Choroid plexus epithelial cell (primary cell): ENCODE results near the gene ARHGAP4.

Source experiments
- DNase-seq: peaks from one replicate; pipeline ENCODE4 v3.0.0-alpha.2; 2010; ENCODE audit warnings: low read depth
- H3K4me3 ChIP-seq: 2 replicates; pipeline ENCODE4 v1.5.1; 2011; ENCODE audit warnings: low read depth, mild to moderate bottlenecking, control low read depth, low read length, moderate library complexity
- TF ChIP-seq, protein P1 (sequence below): conservative IDR thresholded peaks from 2 replicates; pipeline ENCODE4 v1.5.1; 2011; ENCODE audit warnings: low read depth, mild to moderate bottlenecking, control low read depth, inconsistent platforms, low read length, moderate library complexity

The ARHGAP4 gene

GRCh38 chrX:153930011-153930910, 4.2 kb upstream of the ARHGAP4 start:
- no peak overlapping the region for H3K4me3 ChIP-seq
- TF ChIP-seq, protein P1, sequence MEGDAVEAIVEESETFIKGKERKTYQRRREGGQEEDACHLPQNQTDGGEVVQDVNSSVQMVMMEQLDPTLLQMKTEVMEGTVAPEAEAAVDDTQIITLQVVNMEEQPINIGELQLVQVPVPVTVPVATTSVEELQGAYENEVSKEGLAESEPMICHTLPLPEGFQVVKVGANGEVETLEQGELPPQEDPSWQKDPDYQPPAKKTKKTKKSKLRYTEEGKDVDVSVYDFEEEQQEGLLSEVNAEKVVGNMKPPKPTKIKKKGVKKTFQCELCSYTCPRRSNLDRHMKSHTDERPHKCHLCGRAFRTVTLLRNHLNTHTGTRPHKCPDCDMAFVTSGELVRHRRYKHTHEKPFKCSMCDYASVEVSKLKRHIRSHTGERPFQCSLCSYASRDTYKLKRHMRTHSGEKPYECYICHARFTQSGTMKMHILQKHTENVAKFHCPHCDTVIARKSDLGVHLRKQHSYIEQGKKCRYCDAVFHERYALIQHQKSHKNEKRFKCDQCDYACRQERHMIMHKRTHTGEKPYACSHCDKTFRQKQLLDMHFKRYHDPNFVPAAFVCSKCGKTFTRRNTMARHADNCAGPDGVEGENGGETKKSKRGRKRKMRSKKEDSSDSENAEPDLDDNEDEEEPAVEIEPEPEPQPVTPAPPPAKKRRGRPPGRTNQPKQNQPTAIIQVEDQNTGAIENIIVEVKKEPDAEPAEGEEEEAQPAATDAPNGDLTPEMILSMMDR: no peak
- no peak for DNase-seq

- H3K4me3 ChIP-seq: no peak overlapping the region
- TF ChIP-seq, protein P1: no peak
- no peak for DNase-seq
Observed at GRCh38 chrX:153929576-153929975, 3.5 kb upstream of the ARHGAP4 start.

GRCh38 chrX:153928846-153929245, 2.8 kb upstream of the ARHGAP4 start:
- no peak for DNase-seq
- TF ChIP-seq, protein P1: no peak
- no peak overlapping the region for H3K4me3 ChIP-seq

DNA sequence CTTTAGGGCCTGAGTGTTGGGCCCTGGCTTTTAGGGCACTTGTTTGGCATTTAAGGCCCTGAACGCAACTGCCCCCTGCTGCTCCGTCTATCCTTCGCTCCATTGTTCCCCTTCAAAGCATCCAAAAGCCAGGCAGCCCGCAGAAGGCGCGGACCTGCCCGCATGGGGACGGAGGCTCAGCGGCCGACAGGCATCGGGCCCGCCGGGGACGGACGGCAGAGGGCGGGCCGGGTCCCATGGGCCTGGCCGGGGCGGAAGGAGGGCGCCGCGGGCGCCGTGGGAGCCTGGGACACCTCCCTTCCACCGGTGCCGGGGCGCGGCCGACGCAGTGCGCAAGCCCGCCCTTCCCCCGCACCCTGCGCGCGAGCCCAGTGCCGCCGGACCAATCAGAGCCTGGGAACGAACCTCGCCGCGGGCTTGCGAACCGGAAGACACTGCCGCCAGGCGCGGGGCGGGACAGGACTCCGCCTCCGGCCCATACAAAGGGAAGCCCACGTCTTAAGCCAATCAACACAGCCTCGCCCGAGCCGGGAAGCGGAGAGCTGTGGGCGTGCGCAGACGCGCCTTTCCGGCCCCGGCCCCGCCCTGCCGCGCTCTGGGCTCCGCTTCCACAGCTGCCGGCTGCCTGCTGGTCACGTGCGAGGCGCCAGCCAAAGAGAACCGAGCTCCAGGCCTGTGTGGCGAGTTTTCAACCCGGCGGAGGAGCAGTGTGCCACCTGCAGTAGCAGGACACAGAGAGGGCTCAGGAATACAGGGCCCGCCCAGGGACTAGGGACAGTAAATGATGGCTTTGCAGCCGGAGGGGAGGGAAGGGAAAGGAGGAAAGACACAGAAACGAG, 2.1 kb upstream of the ARHGAP4 start:
- peak; percentile 99 for DNase-seq
- TF ChIP-seq, protein P1: peak; percentile 13
- peak overlapping the region; percentile 67 for H3K4me3 ChIP-seq

DNA sequence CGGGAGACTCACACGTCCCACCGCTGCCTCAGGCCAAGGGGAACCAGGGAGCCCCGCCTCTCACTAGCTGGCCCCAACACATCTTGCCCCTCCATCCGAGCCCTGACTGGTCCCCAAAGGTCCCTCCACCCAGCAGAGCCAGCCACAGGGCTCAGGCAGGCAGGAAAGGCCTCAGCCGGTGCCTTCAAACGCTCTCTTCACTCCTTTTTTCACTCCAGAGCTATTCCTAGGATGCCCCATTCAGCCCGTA, 1.5 kb upstream of the ARHGAP4 start:
- TF ChIP-seq, protein P1: no peak
- H3K4me3 ChIP-seq: peak overlapping the region; percentile 67
- DNase-seq: no peak

- DNase-seq: peak; percentile 18
- TF ChIP-seq, protein P1: no peak
- peak overlapping the region; percentile 67 for H3K4me3 ChIP-seq
Observed at GRCh38 chrX:153926858-153927671, 1.0 kb upstream of the ARHGAP4 start.
